AML-193 (cell line): ENCODE results near the gene ANKRD49.
"Not testable (repeated sequence)": the region's sequence is repeated elsewhere in the genome, so short reads cannot be mapped to it uniquely, and the experiment has no call there.

Experiments used
- DNase-seq, 2 experiments: peaks; one replicate each; lab custom pipeline; 2025; lab: John Stamatoyannopoulos, UW

ANKRD49 gene

DNA sequence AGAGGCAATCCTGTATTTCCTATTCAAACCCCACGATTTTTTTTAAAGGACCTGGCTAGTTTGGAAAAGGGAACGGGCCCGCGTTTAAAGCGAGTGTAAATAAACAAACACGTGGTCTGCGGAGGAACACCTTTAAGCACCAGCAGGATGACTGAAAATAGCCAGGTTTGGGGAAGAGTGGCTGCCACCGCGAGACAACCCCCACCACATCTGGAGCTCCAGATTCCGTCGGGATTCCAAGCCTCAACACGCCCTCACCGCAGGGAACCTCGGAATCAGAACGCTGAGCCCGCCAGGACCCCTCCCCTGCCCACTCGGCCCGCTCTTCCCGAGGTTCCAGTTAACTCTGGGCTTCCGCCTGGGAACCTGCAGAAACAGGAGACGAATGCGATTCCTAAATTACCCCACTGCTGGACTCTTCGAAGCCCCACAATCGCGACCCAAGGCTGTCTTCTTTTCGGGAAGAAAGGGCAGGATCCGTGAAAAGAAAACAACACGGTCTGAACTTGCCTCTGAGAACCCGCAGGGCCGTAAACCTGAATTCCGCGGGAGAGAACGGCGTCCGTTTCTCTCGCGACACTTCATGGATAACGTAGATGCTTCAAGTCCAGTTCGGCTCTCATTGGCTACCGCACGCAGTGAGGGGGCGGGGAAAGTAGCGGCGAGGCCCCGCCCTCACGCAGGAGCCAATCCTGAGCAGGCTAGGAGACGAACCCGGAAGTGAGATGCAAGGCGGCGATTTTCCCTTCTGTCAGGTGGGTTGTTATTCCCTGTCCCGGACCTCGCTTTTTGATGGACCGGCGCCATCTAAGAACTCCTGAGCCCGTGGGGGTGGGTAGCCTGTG lies at the start of gene ANKRD49, which contains the start of gene MRE11:
ANKRD49 (plus strand) TSS at position 704 of the 845 bp plus-strand sequence. CDS start 2,710 bp downstream, outside the sequence.
MRE11 (minus strand) TSS at position 564 of the 845 bp plus-strand sequence. CDS start 1,043 bp downstream, outside the sequence.
- peak; percentile 93 to 98 for DNase-seq

DNA sequence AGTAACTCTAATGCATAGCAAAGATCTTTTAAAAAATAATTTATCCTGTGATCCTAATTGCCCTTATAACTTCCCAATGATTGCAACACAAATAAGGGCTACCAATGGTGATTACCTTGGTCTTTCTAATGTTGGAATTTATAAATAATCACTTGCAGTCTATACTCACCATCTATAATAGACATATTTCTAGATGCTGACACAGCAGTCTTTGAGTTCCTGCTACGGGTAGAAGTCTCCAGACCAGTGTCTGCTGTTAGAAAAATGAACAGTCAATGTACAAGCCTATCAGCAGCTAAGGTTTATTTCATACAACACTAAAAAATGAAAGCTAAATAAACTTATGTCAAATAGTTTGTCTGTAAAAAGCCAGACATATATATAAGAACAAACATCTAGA lies 48.1 kb upstream of the ANKRD49 start:
- no peak for DNase-seq

GRCh38 chr11:94447149-94447548 lies 46.6 kb upstream of the ANKRD49 start:
- no peak for DNase-seq

DNA sequence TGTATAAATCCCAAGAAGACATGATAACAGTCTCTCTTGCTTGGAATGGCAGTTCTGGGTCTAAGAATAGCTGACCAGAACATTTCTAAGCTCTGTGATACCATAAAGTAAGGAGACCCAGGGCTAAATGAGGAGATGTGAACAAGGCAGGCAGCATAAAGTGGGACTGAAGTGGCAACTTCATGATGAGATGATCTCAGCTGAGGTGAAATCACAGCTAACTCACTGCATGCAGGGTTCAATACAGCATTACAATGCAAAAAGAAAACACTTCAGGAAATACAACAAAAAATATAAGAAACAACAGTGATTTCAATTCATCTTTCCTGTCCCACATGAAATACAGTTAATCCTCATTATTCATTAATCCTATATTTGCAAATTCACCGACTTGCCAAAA lies 44.8 kb upstream of the ANKRD49 start:
- DNase-seq = no peak

DNA sequence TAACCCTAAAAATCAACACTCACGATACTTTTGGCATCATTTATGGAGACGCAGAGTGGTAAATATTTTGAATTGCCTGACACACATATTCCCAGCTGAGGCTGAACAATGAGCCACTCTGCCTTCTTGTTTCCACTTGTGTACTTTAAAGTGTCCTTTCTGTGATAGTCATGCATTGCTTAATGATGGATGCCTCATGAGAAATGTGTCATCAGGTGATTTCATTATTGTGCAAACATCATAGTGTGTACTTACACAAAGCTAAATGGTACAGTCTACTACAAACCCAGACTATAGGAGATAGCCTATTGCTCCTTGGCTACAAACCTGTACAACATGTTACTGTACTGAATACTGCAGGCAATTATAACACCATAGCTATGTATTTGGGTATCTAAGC lies 44.3 kb upstream of the ANKRD49 start:
- DNase-seq = peak in 1 of 2 experiments; percentile 24

DNA sequence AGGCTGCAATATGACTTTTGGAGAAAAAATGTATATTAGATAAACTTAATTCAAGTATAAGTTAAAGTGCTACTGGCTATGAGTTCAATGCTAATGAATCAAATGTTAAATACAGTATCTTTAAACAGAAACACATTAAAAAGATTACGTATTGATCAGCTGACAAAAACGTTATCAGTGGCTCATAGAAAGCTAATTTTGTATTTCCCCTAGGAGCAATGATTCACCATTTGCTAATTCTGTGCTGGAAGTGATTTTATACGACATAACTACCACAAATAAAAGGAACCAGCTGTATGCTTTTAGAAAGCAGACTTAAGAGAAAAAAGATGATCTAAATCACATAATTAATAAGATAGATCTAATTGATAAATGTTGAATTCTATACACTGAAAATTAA lies 43.7 kb upstream of the ANKRD49 start:
- no peak for DNase-seq

- DNase-seq = no peak
These were observed 40.8 kb upstream of the ANKRD49 start for GRCh38 chr11:94452988-94453387.

DNA sequence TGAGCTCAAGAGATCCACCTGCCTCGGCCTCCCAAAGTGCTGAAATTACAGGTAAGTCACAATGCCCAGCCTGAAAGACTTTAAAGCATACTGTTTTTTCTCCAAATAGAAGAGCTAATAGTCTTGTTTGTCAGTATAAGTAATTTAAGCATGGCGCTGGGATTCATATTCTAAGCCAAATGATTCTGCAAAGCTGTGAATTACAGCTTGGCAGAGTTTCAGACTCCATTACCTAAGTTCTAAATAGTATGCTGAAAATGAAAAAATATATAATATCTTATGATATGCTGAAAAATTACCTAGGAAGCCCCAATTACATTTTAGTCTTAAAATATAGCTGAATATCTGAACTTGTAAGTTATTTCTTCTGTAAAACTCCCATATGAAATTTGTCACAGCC lies 39.5 kb upstream of the ANKRD49 start:
- DNase-seq = no peak

GRCh38 chr11:94455861-94456260 lies 37.9 kb upstream of the ANKRD49 start:
- DNase-seq = no peak

DNA sequence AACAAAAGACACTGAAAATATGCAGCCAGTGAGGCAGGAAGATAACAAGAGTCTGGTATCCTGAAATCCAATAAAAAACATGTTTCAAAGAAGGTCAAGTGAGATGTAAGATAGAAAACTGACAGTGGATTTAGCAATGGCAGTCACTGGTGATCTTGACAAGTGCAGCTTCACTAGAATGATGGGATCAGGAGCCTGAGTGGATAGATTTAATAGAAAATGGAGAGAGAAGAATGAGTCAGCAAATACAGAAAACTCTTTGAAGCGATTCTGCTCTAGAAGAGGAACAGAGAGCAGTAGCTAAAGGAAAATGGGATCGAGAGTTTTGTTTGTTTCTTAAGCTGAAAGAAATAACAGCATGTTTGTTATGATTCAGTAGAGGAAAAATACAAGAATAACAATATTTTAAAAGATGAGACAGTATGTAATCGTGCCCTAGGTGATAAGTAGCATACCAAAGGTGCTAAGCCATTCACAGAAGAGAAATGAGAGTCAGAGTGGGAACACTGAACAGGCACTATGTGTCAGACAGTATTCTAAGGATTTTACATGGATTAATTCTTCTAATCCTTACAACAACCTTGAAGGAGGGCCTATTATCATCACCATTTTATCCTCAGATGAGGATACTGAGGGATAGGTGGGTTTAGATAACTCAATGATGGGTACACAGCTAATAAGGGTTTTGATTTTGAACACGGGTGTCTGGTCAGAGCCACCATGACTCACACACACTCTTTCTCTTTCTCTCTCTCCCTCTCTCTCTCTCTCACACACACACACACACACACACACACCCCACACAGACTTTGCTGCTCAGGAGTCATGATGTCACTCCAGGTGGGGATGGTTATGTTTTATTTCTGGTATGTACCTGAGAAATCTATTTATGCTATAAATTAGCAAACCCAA lies 36.4 kb upstream of the ANKRD49 start:
- no peak for DNase-seq

- DNase-seq = no peak
These were observed 34.2 kb upstream of the ANKRD49 start for GRCh38 chr11:94459576-94459975.

- no peak for DNase-seq
These were observed 24.4 kb upstream of the ANKRD49 start for GRCh38 chr11:94469416-94469815.

- DNase-seq = peak; percentile 79
These were observed 20.6 kb upstream of the ANKRD49 start for GRCh38 chr11:94472916-94473799.

- DNase-seq = no peak
These were observed 16.2 kb upstream of the ANKRD49 start for GRCh38 chr11:94477624-94478023.

DNA sequence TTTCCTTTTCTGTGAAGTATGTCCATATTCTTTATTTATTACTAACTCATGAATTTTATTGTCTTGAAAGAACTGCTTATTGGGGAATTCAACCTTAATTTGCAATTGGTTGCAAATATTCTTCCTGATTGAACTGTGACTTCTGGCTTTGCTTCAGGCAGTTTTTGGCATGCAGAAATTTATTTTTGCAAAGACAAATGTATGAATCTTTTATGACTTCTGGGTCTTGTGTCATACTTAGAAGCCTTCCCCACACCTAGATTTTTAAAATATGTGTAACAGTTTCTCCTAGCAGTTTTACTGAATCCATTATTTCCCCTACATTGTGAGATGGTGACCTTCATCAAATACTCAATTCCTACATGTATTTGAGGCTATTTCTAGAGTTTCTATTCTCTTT lies 12.4 kb upstream of the ANKRD49 start:
- no peak for DNase-seq

GRCh38 chr11:94486068-94486467 lies 7.7 kb upstream of the ANKRD49 start:
- no peak for DNase-seq

DNA sequence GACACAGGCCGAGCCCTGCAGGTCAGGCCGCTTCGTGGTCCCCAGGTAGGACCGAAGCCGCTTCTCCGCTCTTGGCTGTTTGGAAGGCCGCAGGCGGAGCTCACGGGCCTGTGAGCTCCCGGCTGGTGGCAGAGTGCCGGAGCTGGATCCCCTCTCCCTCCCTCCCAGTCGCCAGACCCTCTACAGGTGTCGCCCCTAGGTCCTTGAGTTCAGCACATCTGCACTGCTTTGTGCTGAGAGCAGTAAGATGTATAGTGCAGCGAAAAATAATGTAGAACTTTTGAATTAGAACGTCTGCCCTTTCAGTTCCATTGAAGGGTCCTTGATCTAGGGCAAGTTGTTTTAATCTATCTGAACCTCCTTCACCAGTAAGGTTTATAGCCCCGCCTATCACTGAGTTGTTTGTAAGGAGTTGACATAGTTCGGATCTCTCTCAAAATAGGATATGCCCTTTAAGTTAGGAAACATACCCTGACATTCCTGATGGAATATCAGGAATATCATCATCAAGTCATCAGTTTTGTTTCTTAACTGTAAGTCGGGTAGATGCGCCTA lies 419 bp downstream of the ANKRD49 start:
- no peak for DNase-seq

DNA sequence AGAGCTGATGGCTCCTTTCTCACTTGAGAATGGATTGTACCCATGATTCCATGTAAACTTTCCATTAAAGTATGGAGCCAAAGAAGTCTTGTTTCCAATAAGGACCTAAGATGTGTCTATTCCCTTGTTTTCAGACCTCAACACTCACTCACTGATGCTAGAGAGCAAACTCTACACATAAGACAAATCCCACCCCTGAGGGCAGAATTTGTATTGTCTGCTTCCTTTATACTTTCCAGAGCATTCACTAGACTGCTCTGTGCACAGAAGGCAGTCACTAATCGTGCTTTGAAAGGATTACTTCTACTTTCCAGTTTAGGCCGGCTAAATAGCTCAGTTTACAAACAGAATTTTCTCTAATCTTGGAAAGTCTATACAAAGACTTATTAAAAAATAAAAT lies 6.4 kb downstream of the ANKRD49 start:
- DNase-seq = no peak

GRCh38 chr11:94501522-94501921 lies 7.7 kb downstream of the ANKRD49 start:
- DNase-seq = no peak

DNA sequence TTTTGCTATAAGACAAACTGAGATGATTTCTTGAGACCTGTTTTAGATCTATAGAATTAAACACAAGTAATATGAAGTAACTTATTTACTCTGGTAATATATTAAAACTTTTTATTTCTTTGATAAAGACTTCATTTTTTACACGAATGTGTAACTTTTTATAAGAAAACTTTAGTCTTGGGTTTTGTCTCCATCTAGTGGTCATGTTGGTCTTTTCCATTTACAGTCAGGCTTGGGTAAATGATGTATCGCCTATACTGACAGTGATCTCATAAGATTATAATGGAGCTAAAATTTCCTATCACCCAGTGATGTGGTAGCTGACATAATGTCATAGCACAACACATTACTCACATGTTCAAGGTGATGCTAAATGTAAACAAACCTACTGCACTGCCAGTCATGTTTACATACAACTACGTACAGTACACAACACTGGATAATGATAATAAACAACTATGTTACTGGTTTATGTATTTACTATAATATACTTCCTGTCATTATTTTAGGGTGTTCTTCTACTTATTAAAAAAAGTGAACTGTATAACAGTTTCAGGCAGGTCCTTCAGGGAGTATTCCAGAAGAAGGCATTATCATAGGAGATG lies 11.0 kb downstream of the ANKRD49 start:
- peak; percentile 58 to 65 for DNase-seq

DNA sequence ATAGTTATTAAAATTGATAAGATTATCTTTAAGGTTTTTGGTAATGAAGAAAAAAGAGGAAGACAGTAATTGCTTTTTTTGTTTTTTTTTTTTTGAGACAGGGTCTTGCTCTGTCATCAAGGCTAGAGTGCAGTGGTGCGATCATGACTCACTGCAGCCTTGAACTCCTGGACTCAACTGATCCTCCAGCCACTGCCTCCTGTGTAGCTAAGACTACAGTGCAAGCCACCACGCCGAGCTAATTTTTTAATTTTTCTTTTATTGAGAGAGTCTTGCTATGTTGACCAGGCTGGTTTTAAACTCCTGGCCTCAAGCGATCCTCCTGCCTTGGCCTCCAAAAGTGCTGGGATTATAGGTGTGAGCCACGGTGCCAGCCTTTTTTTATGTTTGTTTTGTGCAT lies 12.7 kb downstream of the ANKRD49 start:
- not testable (repeated sequence) for DNase-seq
